ENCODE results near the gene VPS37D. TPM values are rescaled to one million over a fixed set of nuclear protein-coding genes. Genes with fewer than 3 reads are reported as not detected.
"Not testable (repeated sequence)": the region's sequence is repeated elsewhere in the genome, so short reads cannot be mapped to it uniquely, and the experiment has no call there.

The VPS37D gene
- total and polyA plus RNA-seq, 5 donors from 2014 or later = 0.29 to 0.64 TPM; not detected in 3

DNA sequence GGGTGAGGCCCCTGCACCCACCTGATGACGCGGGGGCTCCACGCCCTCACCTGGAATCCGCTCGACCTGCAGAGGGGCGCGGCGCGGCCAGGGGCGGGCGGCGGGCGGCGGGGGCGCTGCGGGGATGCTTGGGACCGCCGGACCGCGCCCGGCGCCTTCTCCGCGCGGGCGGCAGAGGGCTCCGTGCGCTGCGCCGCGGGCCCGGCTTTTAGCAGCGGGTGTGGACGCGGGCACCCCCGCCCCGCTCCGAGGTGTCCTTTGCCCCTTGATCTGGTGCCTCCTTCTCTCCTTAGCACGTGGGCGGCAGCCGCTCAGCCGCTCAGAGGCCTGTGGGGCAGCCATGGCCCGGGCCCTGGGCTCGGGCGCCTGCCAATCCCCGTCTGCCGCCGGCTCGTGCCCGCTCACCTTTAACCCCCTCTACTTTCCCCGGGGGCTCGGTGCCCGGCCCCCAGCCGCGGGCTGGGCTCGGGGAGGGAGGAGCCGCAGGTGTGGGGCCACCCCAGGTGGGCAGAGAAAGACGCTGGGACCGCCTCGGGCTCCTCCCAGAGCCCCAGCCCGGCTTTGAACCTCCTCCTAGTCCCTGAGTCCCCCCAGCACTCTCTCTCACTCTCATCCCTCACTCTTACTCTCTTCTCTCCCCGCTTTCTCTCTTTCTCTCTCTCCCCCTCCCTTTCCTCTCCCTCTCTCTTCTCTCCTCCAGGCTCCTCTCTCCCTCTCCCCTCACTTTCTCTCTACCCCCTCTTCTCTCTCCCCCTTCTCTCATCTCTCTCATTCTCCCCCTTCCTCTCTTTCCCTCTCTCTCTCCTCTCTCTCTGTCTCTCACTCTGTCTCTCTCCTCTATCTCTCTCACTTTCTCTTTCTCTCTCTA lies 19.7 kb upstream of the VPS37D start:
- Mint-ChIP-seq H3K9me3 (peaks cover 0 to 2% (median 0%) of the 10 kb centered on the region in 7 donors), H3K27ac (peak overlapping the region in 1 of 3 donors; percentile 26), H3K27me3 (peaks cover 58% of the 10 kb centered on the region), H3K4me3 (peak overlapping the region in 1 of 4 donors; percentile 41), H3K36me3 (no peaks in the 10 kb centered on the region), H3K4me1 (peaks cover 0 to 11% (median 0%) of the 10 kb centered on the region in 4 donors)
- H3K27me3 ChIP-seq (ENCODE audit: control insufficient read depth, insufficient read depth, low read length) = peaks cover 11% of the 10 kb centered on the region
- DNase-seq = peak in 2 of 3 donors; percentile 13
- H3K4me1 ChIP-seq (ENCODE audit: control insufficient read depth, insufficient read depth, low read length, poor library complexity, severe bottlenecking) = peaks cover 5% of the 10 kb centered on the region
- no peaks in the 10 kb centered on the region for H3K9me3 ChIP-seq (ENCODE audit: control insufficient read depth in 2 of 2, low read length in 2 of 2)
- no peak overlapping the region for H3K4me3 ChIP-seq (ENCODE audit: low read depth, low read length)
- ATAC-seq (ENCODE audit: low read depth in 2 of 2) = peak; percentile 67 to 68
- H3K36me3 ChIP-seq (ENCODE audit: control insufficient read depth, insufficient read depth, low read length) = no peaks in the 10 kb centered on the region
- H3K27ac ChIP-seq (ENCODE audit: insufficient read depth, low read length, poor library complexity, severe bottlenecking) = no peak overlapping the region

DNA sequence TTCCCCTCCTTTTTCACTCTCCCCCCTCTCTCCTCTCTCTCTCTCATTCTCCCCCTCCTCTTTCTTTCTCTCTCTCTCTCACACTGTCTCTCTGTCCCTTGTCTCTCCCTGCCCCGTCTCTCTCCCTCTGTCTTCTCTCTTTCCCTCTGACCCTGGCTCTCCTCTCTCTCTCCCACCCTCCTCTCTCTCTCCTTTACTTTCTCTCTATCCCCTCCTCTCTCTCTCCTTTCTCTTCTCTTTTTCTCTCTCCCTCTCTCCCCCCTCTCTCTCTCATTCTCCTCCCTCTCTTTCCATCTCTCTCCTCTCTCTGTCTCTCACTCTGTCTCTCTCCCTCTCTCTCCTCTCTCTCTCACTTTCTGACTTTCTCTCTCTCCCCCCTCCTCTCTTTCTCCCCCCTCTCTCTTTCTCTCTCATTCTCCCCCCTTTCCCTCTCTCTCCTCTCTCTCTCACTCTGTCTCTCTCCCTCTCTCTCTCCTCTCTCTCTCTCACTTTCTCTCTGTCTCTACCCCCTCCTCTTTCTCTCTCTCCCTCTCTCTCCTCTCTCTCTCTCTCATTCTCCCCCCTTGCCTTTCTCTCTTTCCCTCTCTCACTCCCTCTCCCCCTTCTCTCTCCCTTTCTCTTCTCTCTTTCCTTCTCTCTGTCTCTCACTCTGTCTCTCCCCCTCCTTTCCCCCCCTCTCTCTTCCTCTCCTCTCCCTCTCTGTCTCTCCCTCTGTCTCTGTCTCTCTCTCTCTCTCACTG lies 18.9 kb upstream of the VPS37D start:
- H3K4me1 ChIP-seq (ENCODE audit: control insufficient read depth, insufficient read depth, low read length, poor library complexity, severe bottlenecking) = peaks cover 5% of the 10 kb centered on the region
- Mint-ChIP-seq H3K27ac (no peak overlapping the region), H3K4me1 (peaks cover 0 to 11% (median 0%) of the 10 kb centered on the region in 4 donors), H3K36me3 (no peaks in the 10 kb centered on the region), H3K4me3 (peak overlapping the region in 1 of 4 donors; percentile 22), H3K27me3 (peaks cover 65% of the 10 kb centered on the region), H3K9me3 (peaks cover 0 to 2% (median 0%) of the 10 kb centered on the region in 7 donors)
- ATAC-seq (ENCODE audit: low read depth in 2 of 2) (no peak), DNase-seq (no peak)
- no peaks in the 10 kb centered on the region for H3K36me3 ChIP-seq (ENCODE audit: control insufficient read depth, insufficient read depth, low read length)
- H3K27me3 ChIP-seq (ENCODE audit: control insufficient read depth, insufficient read depth, low read length) = peaks cover 11% of the 10 kb centered on the region
- H3K4me3 ChIP-seq (ENCODE audit: low read depth, low read length) = no peak overlapping the region
- no peak overlapping the region for H3K27ac ChIP-seq (ENCODE audit: insufficient read depth, low read length, poor library complexity, severe bottlenecking)
- H3K9me3 ChIP-seq (ENCODE audit: control insufficient read depth in 2 of 2, low read length in 2 of 2) = no peaks in the 10 kb centered on the region

DNA sequence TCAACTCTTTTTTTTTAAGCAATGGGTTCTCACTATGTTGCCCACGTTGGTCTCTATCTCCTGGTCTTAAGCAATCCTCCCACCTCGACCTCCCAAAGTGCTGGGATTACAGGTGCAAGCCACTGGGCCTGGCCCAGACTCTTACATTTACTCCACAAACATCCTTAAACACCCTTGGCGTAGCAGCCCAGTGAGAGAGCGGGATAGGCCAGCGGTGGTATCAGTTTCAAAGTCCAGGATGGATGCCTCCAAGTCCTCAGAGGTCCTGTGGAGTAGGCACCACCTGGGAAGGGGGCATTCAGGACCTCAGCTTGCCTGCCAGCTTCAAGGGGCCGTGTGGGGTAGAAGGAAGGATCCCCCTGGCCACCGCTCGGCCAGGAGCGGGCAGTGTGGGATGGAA lies 18.1 kb upstream of the VPS37D start:
- Histone ChIP-seq H3K4me3 (ENCODE audit: low read depth, low read length) (no peak overlapping the region), H3K27ac (ENCODE audit: insufficient read depth, low read length, poor library complexity, severe bottlenecking) (no peak overlapping the region), H3K36me3 (ENCODE audit: control insufficient read depth, insufficient read depth, low read length) (no peaks in the 10 kb centered on the region), H3K27me3 (ENCODE audit: control insufficient read depth, insufficient read depth, low read length) (peaks cover 11% of the 10 kb centered on the region), H3K4me1 (ENCODE audit: control insufficient read depth, insufficient read depth, low read length, poor library complexity, severe bottlenecking) (peaks cover 5% of the 10 kb centered on the region), H3K9me3 (ENCODE audit: control insufficient read depth in 2 of 2, low read length in 2 of 2) (no peaks in the 10 kb centered on the region)
- Mint-ChIP-seq H3K27me3 (peaks cover 63% of the 10 kb centered on the region), H3K36me3 (no peaks in the 10 kb centered on the region), H3K4me3 (peak overlapping the region in 1 of 4 donors; percentile 59), H3K27ac (peak overlapping the region in 1 of 3 donors; percentile 84), H3K9me3 (peaks cover 0 to 2% (median 0%) of the 10 kb centered on the region in 7 donors), H3K4me1 (peaks cover 0 to 11% (median 0%) of the 10 kb centered on the region in 4 donors)
- no peak for DNase-seq
- no peak for ATAC-seq (ENCODE audit: low read depth in 2 of 2)

DNA sequence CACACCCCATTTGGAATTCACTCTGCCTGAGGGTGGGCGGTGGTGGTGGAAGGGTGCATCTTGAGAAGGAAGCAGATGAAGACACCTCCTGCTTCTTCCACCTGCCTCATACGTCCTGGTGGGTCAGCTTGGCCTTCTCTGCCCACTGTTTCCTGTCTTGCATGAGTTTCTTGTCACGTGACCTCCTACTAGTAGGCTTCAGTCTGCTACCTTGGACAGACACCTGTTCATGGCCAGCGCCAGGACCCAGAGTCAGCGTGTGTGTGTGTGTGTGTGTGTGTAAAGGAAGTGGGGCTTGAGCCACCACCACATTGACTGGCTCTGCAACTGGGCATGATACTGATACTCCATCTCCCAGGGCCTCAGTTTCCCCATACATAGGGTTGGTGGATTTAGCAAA lies 17.1 kb upstream of the VPS37D start:
- Histone ChIP-seq H3K27me3 (ENCODE audit: control insufficient read depth, insufficient read depth, low read length) (peaks cover 11% of the 10 kb centered on the region), H3K27ac (ENCODE audit: insufficient read depth, low read length, poor library complexity, severe bottlenecking) (no peak overlapping the region), H3K4me3 (ENCODE audit: low read depth, low read length) (no peak overlapping the region), H3K9me3 (ENCODE audit: control insufficient read depth in 2 of 2, low read length in 2 of 2) (no peaks in the 10 kb centered on the region), H3K36me3 (ENCODE audit: control insufficient read depth, insufficient read depth, low read length) (no peaks in the 10 kb centered on the region), H3K4me1 (ENCODE audit: control insufficient read depth, insufficient read depth, low read length, poor library complexity, severe bottlenecking) (peaks cover 5% of the 10 kb centered on the region)
- Mint-ChIP-seq H3K36me3 (no peaks in the 10 kb centered on the region), H3K27ac (no peak overlapping the region), H3K9me3 (peaks cover 0 to 2% (median 0%) of the 10 kb centered on the region in 7 donors), H3K4me1 (peaks cover 0 to 11% (median 0%) of the 10 kb centered on the region in 4 donors), H3K4me3 (no peak overlapping the region), H3K27me3 (peaks cover 54% of the 10 kb centered on the region)
- ATAC-seq (ENCODE audit: low read depth in 2 of 2) (no peak), DNase-seq (no peak)

DNA sequence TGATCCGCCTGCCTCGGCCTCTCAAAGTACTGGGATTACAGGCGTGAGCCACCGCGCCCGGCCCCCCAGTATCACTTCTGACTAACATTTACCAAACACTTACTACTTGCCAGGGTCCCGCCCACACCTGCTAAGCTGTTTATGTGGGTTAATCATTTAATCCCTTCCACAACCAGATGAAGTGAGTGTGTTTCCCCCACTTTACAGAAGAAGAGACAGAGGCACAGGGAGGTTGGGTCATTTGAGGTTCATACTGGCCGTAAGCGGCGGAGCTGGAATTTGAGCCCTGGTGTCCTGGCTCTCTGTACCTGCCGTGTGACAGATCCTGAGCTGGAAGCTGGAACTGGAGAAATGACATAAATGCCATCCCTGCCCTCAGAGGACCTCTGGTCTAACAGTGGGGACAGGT lies 15.1 kb upstream of the VPS37D start:
- peaks cover 0 to 8% (median 0%) of the 10 kb centered on the region in 4 donors for H3K4me1 Mint-ChIP-seq
- ATAC-seq (ENCODE audit: low read depth in 2 of 2) (no peak), DNase-seq (no peak)
- peaks cover 45% of the 10 kb centered on the region for H3K27me3 Mint-ChIP-seq
- no peak overlapping the region for H3K4me3 ChIP-seq (ENCODE audit: low read depth, low read length)
- H3K27me3 ChIP-seq (ENCODE audit: control insufficient read depth, insufficient read depth, low read length) = peaks cover 9% of the 10 kb centered on the region
- H3K27ac ChIP-seq (ENCODE audit: insufficient read depth, low read length, poor library complexity, severe bottlenecking) = no peak overlapping the region
- H3K27ac Mint-ChIP-seq = peak overlapping the region in 1 of 3 donors; percentile 60
- no peaks in the 10 kb centered on the region for H3K9me3 ChIP-seq (ENCODE audit: control insufficient read depth in 2 of 2, low read length in 2 of 2)
- H3K4me3 Mint-ChIP-seq = no peak overlapping the region
- no peaks in the 10 kb centered on the region for H3K36me3 ChIP-seq (ENCODE audit: control insufficient read depth, insufficient read depth, low read length)
- H3K9me3 Mint-ChIP-seq = no peaks in the 10 kb centered on the region
- H3K4me1 ChIP-seq (ENCODE audit: control insufficient read depth, insufficient read depth, low read length, poor library complexity, severe bottlenecking) = peaks cover 5% of the 10 kb centered on the region
- H3K36me3 Mint-ChIP-seq = no peaks in the 10 kb centered on the region

DNA sequence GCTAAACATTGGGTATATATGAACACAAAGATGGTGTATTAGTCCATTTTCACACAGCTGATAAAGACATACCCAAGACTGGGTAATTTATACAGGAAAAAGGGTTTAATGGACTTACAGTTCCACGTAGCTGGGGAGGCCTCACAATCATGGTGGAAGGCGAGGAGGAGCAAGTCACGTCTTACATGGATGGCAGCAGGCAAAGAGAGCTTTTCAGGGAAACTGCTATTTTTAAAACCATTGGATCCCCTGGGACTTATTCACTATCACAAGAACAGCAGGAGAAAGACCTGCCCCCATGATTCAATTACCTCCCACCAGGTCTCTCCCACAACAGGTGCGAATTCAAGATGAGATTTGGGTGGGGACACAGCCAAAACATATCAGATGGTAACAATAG lies 12.3 kb upstream of the VPS37D start:
- not testable (repeated sequence) for H3K4me1 ChIP-seq (ENCODE audit: control insufficient read depth, insufficient read depth, low read length, poor library complexity, severe bottlenecking); H3K36me3 Mint-ChIP-seq; DNase-seq; H3K4me3 ChIP-seq (ENCODE audit: low read depth, low read length); H3K9me3 Mint-ChIP-seq; H3K9me3 ChIP-seq (ENCODE audit: control insufficient read depth in 2 of 2, low read length in 2 of 2); H3K4me1 Mint-ChIP-seq; ATAC-seq (ENCODE audit: low read depth in 2 of 2); H3K27ac Mint-ChIP-seq; H3K27ac ChIP-seq (ENCODE audit: insufficient read depth, low read length, poor library complexity, severe bottlenecking); H3K36me3 ChIP-seq (ENCODE audit: control insufficient read depth, insufficient read depth, low read length); H3K27me3 ChIP-seq (ENCODE audit: control insufficient read depth, insufficient read depth, low read length); H3K4me3 Mint-ChIP-seq
- peaks cover 34% of the 10 kb centered on the region for H3K27me3 Mint-ChIP-seq

DNA sequence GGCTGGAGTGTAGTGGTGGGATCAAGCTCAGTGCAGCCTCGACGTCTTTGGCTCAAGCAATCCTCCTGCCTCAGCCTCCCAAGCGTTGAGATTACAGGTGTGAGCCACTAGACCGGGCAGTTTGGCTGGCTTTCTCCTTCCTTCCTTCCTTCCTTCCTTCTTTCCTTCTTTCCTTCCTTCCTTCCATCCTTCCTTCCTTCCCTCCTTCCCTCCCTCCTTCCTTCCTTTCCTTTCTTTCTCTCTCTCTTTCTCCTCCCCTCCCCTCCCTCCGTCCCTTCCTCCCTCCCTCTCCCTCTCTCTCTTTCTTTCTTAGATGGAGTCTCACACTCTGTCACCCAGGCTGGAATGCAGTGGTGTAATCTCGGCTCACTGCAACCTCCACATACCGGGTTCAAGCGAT lies 7.6 kb upstream of the VPS37D start:
- Mint-ChIP-seq H3K4me3 (no peak overlapping the region), H3K36me3 (no peaks in the 10 kb centered on the region), H3K27me3 (peaks cover 48% of the 10 kb centered on the region), H3K4me1 (no peaks in the 10 kb centered on the region), H3K27ac (no peak overlapping the region), H3K9me3 (peaks cover 0 to 12% (median 5%) of the 10 kb centered on the region in 7 donors)
- Histone ChIP-seq H3K4me3 (ENCODE audit: low read depth, low read length) (no peak overlapping the region), H3K36me3 (ENCODE audit: control insufficient read depth, insufficient read depth, low read length) (no peaks in the 10 kb centered on the region), H3K27ac (ENCODE audit: insufficient read depth, low read length, poor library complexity, severe bottlenecking) (no peak overlapping the region), H3K9me3 (ENCODE audit: control insufficient read depth in 2 of 2, low read length in 2 of 2) (no peaks in the 10 kb centered on the region), H3K4me1 (ENCODE audit: control insufficient read depth, insufficient read depth, low read length, poor library complexity, severe bottlenecking) (no peaks in the 10 kb centered on the region), H3K27me3 (ENCODE audit: control insufficient read depth, insufficient read depth, low read length) (peaks cover 3% of the 10 kb centered on the region)
- no peak for ATAC-seq (ENCODE audit: low read depth in 2 of 2)
- DNase-seq = no peak
